Testis (tissue), 2 donors: ENCODE results near the gene ATP5PF.

Experiments used
- POLR2A ChIP-seq: fragments of 450-650 bp; IDR thresholded peaks from one replicate; pipeline ENCODE4 v1.6.1; 2017; ENCODE audit warnings: antibody characterized with exemption, mild to moderate bottlenecking, moderate library complexity
- TF ChIP-seq, protein P1 (sequence below), 3 experiments: fragments of 450-650 bp in 2 of 3; fragments of 200-600 bp in 1 of 3; sonication (generic) in 1 of 3; IDR thresholded peaks; one replicate each; pipeline ENCODE4 v1.5.1; 2016 to 2019; ENCODE audit warnings: antibody characterized with exemption in 3 of 3, mild to moderate bottlenecking in 2 of 3, moderate library complexity in 1 of 3

DNA sequence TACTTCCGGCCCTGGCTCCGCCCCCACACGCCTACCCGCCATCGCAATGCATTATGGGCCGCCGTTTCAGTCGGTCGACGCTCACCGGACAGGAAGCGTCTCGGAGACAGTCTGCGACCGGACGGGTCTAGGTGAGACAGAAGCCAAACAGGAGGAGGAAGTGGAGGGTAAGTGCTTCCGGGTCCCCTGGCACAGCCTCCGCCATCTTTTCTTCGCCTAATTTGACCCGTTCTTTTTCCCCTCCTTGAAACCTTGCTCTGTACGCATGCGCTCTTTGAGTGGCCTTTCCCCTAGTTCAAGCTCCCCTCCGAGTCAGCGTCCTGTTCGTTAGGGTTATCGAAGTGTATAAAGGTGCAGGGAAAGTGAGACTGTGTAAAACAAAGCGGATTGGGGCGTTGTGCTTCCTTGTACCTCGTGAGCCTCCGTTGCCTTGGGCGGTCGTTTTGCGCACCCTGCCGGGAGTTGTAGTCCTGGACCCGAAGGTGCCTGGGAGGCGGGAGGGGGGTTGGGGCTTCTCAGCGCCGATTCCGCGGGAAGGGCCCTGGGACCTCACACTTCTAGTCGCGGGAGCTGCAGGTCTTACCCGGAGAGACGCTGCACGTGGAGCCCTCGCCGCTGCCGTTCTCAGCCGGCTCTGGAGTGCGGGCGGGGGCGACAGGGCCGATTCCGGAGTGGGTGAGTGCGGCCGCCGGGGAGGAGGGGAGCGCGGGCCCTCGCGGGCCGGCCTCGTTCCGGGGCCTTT lies at the start of gene ATP5PF, which contains the start of gene GABPA:
- TF ChIP-seq, protein P1, sequence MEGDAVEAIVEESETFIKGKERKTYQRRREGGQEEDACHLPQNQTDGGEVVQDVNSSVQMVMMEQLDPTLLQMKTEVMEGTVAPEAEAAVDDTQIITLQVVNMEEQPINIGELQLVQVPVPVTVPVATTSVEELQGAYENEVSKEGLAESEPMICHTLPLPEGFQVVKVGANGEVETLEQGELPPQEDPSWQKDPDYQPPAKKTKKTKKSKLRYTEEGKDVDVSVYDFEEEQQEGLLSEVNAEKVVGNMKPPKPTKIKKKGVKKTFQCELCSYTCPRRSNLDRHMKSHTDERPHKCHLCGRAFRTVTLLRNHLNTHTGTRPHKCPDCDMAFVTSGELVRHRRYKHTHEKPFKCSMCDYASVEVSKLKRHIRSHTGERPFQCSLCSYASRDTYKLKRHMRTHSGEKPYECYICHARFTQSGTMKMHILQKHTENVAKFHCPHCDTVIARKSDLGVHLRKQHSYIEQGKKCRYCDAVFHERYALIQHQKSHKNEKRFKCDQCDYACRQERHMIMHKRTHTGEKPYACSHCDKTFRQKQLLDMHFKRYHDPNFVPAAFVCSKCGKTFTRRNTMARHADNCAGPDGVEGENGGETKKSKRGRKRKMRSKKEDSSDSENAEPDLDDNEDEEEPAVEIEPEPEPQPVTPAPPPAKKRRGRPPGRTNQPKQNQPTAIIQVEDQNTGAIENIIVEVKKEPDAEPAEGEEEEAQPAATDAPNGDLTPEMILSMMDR (IDR thresholded peaks at IDR 0.05), result peak in 1 of 3 experiments; percentile 19
- TF ChIP-seq POLR2A, result no peak
